Gastroesophageal sphincter (tissue), 3 donors: Measurements from ENCODE around the gene CNBP.

ENCODE experiments used
- EP300 ChIP-seq: sonication (generic); formaldehyde crosslinking; IDR thresholded peaks from one replicate; pipeline ENCODE4 v1.6.1; 2017; ENCODE audit warnings: antibody characterized with exemption, mild to moderate bottlenecking
- POLR2A ChIP-seq, 2 donors: fragments of 450-650 bp; IDR thresholded peaks; one replicate each; pipeline ENCODE4 v1.6.1; 2017; ENCODE audit warnings: antibody characterized with exemption in 2 of 2, mild to moderate bottlenecking in 2 of 2, moderate library complexity in 1 of 2
- POLR2AphosphoS5 ChIP-seq: sonication (generic); formaldehyde crosslinking; IDR thresholded peaks from one replicate; pipeline ENCODE4 v1.6.1; 2017; ENCODE audit warnings: antibody characterized with exemption
- TF ChIP-seq, protein P1 (sequence below), 4 experiments: fragments of 200-600 bp in 2 of 4; fragments of 450-650 bp in 2 of 4; sonication (generic) in 1 of 4; IDR thresholded peaks; one replicate each; pipeline ENCODE4 v1.5.1; 2017 to 2019; ENCODE audit warnings: antibody characterized with exemption in 4 of 4, mild to moderate bottlenecking in 2 of 4, moderate library complexity in 2 of 4

GRCh38 chr3:129173206-129173605 is 10.5 kb downstream of the CNBP start:
- no peak for TF ChIP-seq POLR2AphosphoS5
- TF ChIP-seq, protein P1, sequence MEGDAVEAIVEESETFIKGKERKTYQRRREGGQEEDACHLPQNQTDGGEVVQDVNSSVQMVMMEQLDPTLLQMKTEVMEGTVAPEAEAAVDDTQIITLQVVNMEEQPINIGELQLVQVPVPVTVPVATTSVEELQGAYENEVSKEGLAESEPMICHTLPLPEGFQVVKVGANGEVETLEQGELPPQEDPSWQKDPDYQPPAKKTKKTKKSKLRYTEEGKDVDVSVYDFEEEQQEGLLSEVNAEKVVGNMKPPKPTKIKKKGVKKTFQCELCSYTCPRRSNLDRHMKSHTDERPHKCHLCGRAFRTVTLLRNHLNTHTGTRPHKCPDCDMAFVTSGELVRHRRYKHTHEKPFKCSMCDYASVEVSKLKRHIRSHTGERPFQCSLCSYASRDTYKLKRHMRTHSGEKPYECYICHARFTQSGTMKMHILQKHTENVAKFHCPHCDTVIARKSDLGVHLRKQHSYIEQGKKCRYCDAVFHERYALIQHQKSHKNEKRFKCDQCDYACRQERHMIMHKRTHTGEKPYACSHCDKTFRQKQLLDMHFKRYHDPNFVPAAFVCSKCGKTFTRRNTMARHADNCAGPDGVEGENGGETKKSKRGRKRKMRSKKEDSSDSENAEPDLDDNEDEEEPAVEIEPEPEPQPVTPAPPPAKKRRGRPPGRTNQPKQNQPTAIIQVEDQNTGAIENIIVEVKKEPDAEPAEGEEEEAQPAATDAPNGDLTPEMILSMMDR (IDR thresholded peaks at IDR 0.05), result no peak
- no peak for TF ChIP-seq EP300
- no peak for TF ChIP-seq POLR2A (IDR thresholded peaks at IDR 0.05)
